Measurements from ENCODE around the gene CCDC91. TPM values are rescaled to one million over a fixed set of nuclear protein-coding genes. Genes with fewer than 3 reads are reported as not detected.

Gene CCDC91
- total RNA-seq, 4 donors from 2014 or later = 24.3 to 65.2 (median 34.3) TPM

- Histone ChIP-seq H3K36me3 (no peaks in the 10 kb centered on the region), H3K4me1 (no peaks in the 10 kb centered on the region), H3K9me3 (no peaks in the 10 kb centered on the region), H3K27me3 (no peaks in the 10 kb centered on the region), H3K27ac (no peak overlapping the region), H3K4me3 (no peak overlapping the region)
- TF ChIP-seq CTCF (IDR thresholded peaks at IDR 0.05) (no peak), POLR2A (IDR thresholded peaks at IDR 0.05) (no peak)
- no peak for DNase-seq
These were observed 337.5 kb downstream of the CCDC91 start for GRCh38 chr12:28527631-28528249.

DNA sequence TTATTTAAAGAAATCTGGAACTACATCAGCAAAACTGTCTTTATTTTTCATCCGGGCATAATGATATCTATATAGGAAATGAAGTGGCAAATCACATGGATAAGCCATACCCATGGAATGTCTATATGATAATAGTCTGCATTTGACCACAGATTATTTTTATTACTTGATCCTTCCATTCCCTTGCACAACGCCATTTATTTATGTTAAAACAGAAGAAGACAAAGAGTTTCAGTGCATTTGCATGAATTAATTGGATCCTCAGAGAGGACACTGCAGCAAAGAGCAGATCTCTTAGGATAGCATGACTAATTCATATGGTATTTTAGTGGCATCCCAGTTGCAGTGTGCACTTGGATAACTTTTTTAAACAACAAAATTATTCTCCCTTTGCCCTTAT is 345.0 kb downstream of the CCDC91 start:
- TF ChIP-seq CTCF (IDR thresholded peaks at IDR 0.05) = no peak
- no peak for TF ChIP-seq POLR2A (IDR thresholded peaks at IDR 0.05)
- Histone ChIP-seq H3K4me3 (no peak overlapping the region), H3K4me1 (no peaks in the 10 kb centered on the region), H3K27me3 (no peaks in the 10 kb centered on the region), H3K9me3 (no peaks in the 10 kb centered on the region), H3K36me3 (no peaks in the 10 kb centered on the region), H3K27ac (no peak overlapping the region)
- no peak for DNase-seq

DNA sequence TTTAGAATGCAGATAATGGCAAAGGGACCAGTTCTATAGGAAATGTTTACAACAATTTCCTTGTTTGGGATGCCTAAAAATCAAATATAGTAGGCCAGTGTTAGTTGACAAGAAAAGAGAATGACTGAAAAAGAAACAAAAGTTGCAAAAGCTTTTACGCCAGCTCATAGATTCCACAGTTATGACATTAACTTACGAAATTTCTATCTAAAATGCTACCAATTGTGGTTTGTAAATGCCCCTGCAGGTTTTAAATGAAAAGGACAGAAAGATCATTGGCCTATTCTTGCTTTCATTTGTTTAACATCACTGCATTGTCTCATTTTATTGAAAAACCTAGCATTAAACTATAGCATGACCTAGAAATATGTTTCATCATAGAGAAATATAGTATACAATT is 345.8 kb downstream of the CCDC91 start:
- no peaks in the 10 kb centered on the region for H3K27me3 ChIP-seq
- TF ChIP-seq CTCF (IDR thresholded peaks at IDR 0.05) (no peak), POLR2A (IDR thresholded peaks at IDR 0.05) (no peak)

DNA sequence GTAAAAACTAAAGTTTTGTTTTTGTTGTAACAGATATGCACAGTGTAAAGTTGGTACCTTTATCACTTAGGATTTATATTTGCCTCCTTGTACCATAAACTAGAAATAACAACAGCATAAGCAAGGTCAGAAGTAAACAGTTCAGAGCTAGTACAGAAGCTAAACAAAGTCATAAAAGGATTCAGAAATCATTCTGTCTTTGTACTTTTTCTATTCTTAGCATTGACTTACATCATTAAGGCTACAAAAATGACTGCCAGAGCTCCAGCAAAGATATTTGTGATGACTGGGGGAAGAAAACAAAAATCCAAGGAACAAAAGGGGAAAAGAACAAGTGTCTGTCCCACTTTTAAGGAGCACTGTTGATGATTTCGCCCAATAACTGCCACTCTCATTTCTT is 347.2 kb downstream of the CCDC91 start:
- TF ChIP-seq POLR2A (IDR thresholded peaks at IDR 0.05) = no peak
- no peak for TF ChIP-seq CTCF (IDR thresholded peaks at IDR 0.05)
- Histone ChIP-seq H3K9me3 (no peaks in the 10 kb centered on the region), H3K4me1 (no peaks in the 10 kb centered on the region), H3K27me3 (no peaks in the 10 kb centered on the region), H3K36me3 (no peaks in the 10 kb centered on the region), H3K27ac (no peak overlapping the region), H3K4me3 (no peak overlapping the region)
- no peak for DNase-seq

More for the DNA sequence above, 345.8 kb downstream of the CCDC91 start:
- H3K36me3 ChIP-seq = no peaks in the 10 kb centered on the region
- no peak overlapping the region for H3K27ac ChIP-seq
- H3K4me1 ChIP-seq = no peaks in the 10 kb centered on the region
- no peaks in the 10 kb centered on the region for H3K9me3 ChIP-seq
- no peak for DNase-seq
- no peak overlapping the region for H3K4me3 ChIP-seq

DNA sequence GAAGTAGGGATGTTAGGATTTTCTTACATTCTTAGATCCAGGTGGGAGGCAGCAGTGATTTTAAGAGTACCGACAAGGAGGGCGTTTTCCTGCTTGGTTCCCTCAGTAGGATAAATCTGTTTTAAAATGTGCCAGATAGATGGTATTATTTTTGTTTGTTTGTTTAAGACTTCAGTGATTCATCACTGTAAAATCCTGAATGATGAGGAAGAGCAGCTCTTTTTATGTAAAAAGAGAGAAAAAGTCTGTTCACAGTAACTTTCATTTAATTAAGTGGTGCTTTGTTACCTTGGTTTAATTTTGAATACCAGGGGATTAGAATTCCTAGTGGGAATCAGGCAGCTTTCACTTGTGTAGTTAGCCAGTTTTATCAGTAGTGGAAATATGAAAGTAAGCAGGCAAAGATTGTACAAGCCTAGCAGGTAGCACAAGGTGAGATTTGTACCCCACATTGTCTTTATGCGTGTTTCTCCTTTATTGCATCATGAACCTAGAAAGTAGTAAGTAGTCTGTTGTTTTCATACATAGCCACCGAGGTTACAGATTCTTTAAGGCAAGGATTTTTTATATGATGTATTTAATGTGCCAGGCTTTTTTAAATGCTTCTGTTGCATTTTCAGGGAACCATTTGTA is 349.6 kb downstream of the CCDC91 start:
- Histone ChIP-seq H3K4me1 (no peaks in the 10 kb centered on the region), H3K4me3 (no peak overlapping the region), H3K27me3 (no peaks in the 10 kb centered on the region), H3K9me3 (no peaks in the 10 kb centered on the region), H3K36me3 (no peaks in the 10 kb centered on the region), H3K27ac (no peak overlapping the region)
- DNase-seq = no peak
- TF ChIP-seq POLR2A (IDR thresholded peaks at IDR 0.05) = no peak
- TF ChIP-seq CTCF (IDR thresholded peaks at IDR 0.05) = no peak

Data from Peyer's patch (tissue), 4 donors.